ENCODE data around the gene CCRL2. TPM values are rescaled to one million over a fixed set of nuclear protein-coding genes. Genes with fewer than 3 reads are reported as not detected.

The CCRL2 gene
- total RNA-seq, 1 experiment from 2014 or later, result not detected

- no CpG with 5 or more reads among the region's 6 CpGs for WGBS (ENCODE audit: extremely low coverage, insufficient read length, low lambda C conversion rate)
- H3K27ac Mint-ChIP-seq, result no peak overlapping the region
Observed at GRCh38 chr3:46398186-46398955, 8.7 kb upstream of the CCRL2 start.

More at GRCh38 chr3:46398186-46398955, 8.7 kb upstream of the CCRL2 start:
- Histone ChIP-seq H4K8ac (replicated peaks; ENCODE audit: insufficient read length, low read depth, low read length) (no peak overlapping the region), H3T11ph (ENCODE audit: low read length) (no peak overlapping the region), H4K91ac (ENCODE audit: insufficient read length, low read depth, low read length) (no peak overlapping the region), H2BK20ac (ENCODE audit: low read depth, low read length, poor library complexity, severe bottlenecking) (no peak overlapping the region), H3K9ac (ENCODE audit: extremely low read depth, insufficient read length, low read length) (no peak overlapping the region), H2BK120ac (ENCODE audit: low read depth, low read length, poor library complexity, severe bottlenecking) (no peak overlapping the region), H3K27me3 (ENCODE audit: insufficient read depth, low read length) (no peaks in the 10 kb centered on the region), H3K23me2 (ENCODE audit: insufficient read length, low read depth, low read length, poor library complexity, severe bottlenecking) (no peaks in the 10 kb centered on the region), H3K4ac (ENCODE audit: low read depth, low read length) (no peak overlapping the region), H3K79me1 (ENCODE audit: insufficient read depth, low read depth, low read length, poor library complexity, severe bottlenecking) (no peaks in the 10 kb centered on the region), H4K5ac (ENCODE audit: insufficient read length, low read depth, low read length) (no peak overlapping the region), H3K23ac (ENCODE audit: insufficient read length, low read depth, low read length) (no peak overlapping the region), H2BK15ac (ENCODE audit: low read depth, low read length) (no peak overlapping the region), H3K4me2 (ENCODE audit: insufficient read depth, insufficient read length, low read length) (no peak overlapping the region), H3K4me1 (ENCODE audit: insufficient read depth, low read length) (no peaks in the 10 kb centered on the region), H4K20me1 (ENCODE audit: control insufficient read depth, insufficient read depth, insufficient read length) (no peaks in the 10 kb centered on the region), H3K14ac (ENCODE audit: insufficient read depth, low read length) (no peak overlapping the region), H2AFZ (ENCODE audit: low read length) (no peak overlapping the region), H2AK5ac (ENCODE audit: insufficient read length, low read length) (no peak overlapping the region), H3K27ac (ENCODE audit: insufficient read length, low read depth, low read length) (no peak overlapping the region), H3K56ac (ENCODE audit: insufficient read length, low read depth, low read length) (no peak overlapping the region), H3K79me2 (ENCODE audit: insufficient read depth, low read length) (no peaks in the 10 kb centered on the region), H2BK12ac (ENCODE audit: insufficient read length, low read depth, low read length) (no peak overlapping the region), H3K9me3 (ENCODE audit: control insufficient read depth, low read depth, low read length) (no peaks in the 10 kb centered on the region), H3K18ac (ENCODE audit: insufficient read length, low read depth, low read length) (no peak overlapping the region), H2BK5ac (ENCODE audit: insufficient read length, low read length) (no peak overlapping the region)
- TF ChIP-seq CTCF (conservative IDR thresholded peaks at IDR 0.05), result no peak
- Mint-ChIP-seq H3K36me3 (ENCODE audit: insufficient read depth in 1 of 3, low read depth in 3 of 3) (no peaks in the 10 kb centered on the region), H3K27me3 (ENCODE audit: low read depth) (peaks cover 5% of the 10 kb centered on the region), H3K4me1 (peaks cover 4 to 9% of the 10 kb centered on the region in 2 experiments), H3K9me3 (no peaks in the 10 kb centered on the region), H3K4me3 (no peak overlapping the region)
- DNase-seq, result no peak

Data from H9 (cell line).